WTC11 (cell line): ENCODE results near the gene THEM5. TPM values are rescaled to one million over a fixed set of nuclear protein-coding genes. Genes with fewer than 3 reads are reported as not detected.

Experiments
- ATAC-seq: fragments of 200-7000 bp; cut with Tn5 transposase; 2 replicates; pipeline ENCODE4 v1.10.0; 2021; ENCODE audit warnings: mild to moderate bottlenecking, moderate library complexity
- CTCF ChIA-PET: fragments of 300-600 bp; sonication (Branson Sonifier 250); formaldehyde crosslinking; loops from one replicate; lab custom pipeline; 2021; ENCODE audit warnings: antibody characterized with exemption; lab: Charles Lee
- POLR2A ChIA-PET: fragments of 350-600 bp; sonication (Branson Sonifier 250); formaldehyde crosslinking; loops from one replicate; lab custom pipeline; 2021; ENCODE audit warnings: antibody characterized with exemption; lab: Charles Lee
- DNase-seq: peaks from one replicate; pipeline ENCODE4 v3.0.0; 2021; ENCODE audit warnings: low spot score
- H3K27ac Mint-ChIP-seq: 2 replicates; pipeline ENCODE4 v1.8.0; 2021; ENCODE audit warnings: mixed read lengths
- H3K27me3 Mint-ChIP-seq: 2 replicates; pipeline ENCODE4 v1.8.0; 2021; ENCODE audit warnings: low read depth, mild to moderate bottlenecking, moderate library complexity, mixed read lengths
- H3K36me3 Mint-ChIP-seq: 2 replicates; pipeline ENCODE4 v1.8.0; 2021; ENCODE audit warnings: mixed read lengths
- H3K4me1 Mint-ChIP-seq: 2 replicates; pipeline ENCODE4 v1.8.0; 2022; ENCODE audit warnings: mixed read lengths
- H3K4me3 Mint-ChIP-seq: 2 replicates; pipeline ENCODE4 v1.8.0; 2021; ENCODE audit warnings: mild to moderate bottlenecking, moderate library complexity, mixed read lengths
- H3K9me3 Mint-ChIP-seq: 2 replicates; pipeline ENCODE4 v1.8.0; 2021; ENCODE audit warnings: mixed read lengths
- CBFB ChIP-seq: sonication (generic); formaldehyde crosslinking; IDR thresholded peaks from 2 replicates; pipeline ENCODE4 v1.8.1; 2022; ENCODE audit warnings: mild to moderate bottlenecking, low read depth, missing genetic modification reagents
- CREB1 ChIP-seq: sonication (generic); formaldehyde crosslinking; IDR thresholded peaks from 2 replicates; pipeline ENCODE4 v1.8.0; 2023; ENCODE audit warnings: mild to moderate bottlenecking, missing genetic modification reagents
- EMX1 ChIP-seq: fragments of 250-450 bp; sonication (Bioruptor Pico); IDR thresholded peaks from 2 replicates; pipeline ENCODE4 v1.8.0; 2021; ENCODE audit warnings: mild to moderate bottlenecking
- FOXK1 ChIP-seq: sonication (generic); formaldehyde crosslinking; IDR thresholded peaks from 2 replicates; pipeline ENCODE4 v1.8.0; 2022; ENCODE audit warnings: mild to moderate bottlenecking, moderate library complexity, missing genetic modification reagents
- GABPB1 ChIP-seq: sonication (generic); formaldehyde crosslinking; IDR thresholded peaks from 2 replicates; pipeline ENCODE4 v1.8.1; 2023; ENCODE audit warnings: mild to moderate bottlenecking, missing genetic modification reagents
- GTF2I ChIP-seq: fragments of 250-450 bp; sonication (Bioruptor Pico); conservative IDR thresholded peaks from 2 replicates; pipeline ENCODE4 v1.4.0; 2021; ENCODE audit warnings: mild to moderate bottlenecking
- MXD4 ChIP-seq: fragments of 250-450 bp; sonication (Bioruptor Pico); IDR thresholded peaks from 2 replicates; pipeline ENCODE4 v1.8.0; 2021; ENCODE audit warnings: mild to moderate bottlenecking, moderate library complexity, borderline replicate concordance
- MYBL2 ChIP-seq: sonication (generic); formaldehyde crosslinking; IDR thresholded peaks from 2 replicates; pipeline ENCODE4 v1.8.1; 2023; ENCODE audit warnings: mild to moderate bottlenecking, moderate library complexity, missing genetic modification reagents
- NFATC4 ChIP-seq: fragments of 250-450 bp; sonication (Bioruptor Pico); IDR thresholded peaks from 2 replicates; pipeline ENCODE4 v1.9.0; 2021; ENCODE audit warnings: mild to moderate bottlenecking
- NFE2L1 ChIP-seq: sonication (generic); formaldehyde crosslinking; IDR thresholded peaks from 2 replicates; pipeline ENCODE4 v1.8.1; 2023; ENCODE audit warnings: missing genetic modification reagents
- RELA ChIP-seq: sonication (generic); formaldehyde crosslinking; IDR thresholded peaks from 2 replicates; pipeline ENCODE4 v1.8.1; 2022; ENCODE audit warnings: missing genetic modification reagents, mild to moderate bottlenecking, borderline replicate concordance
- SP1 ChIP-seq: sonication (generic); formaldehyde crosslinking; conservative IDR thresholded peaks from 2 replicates; pipeline ENCODE4 v1.8.1; 2022; ENCODE audit warnings: missing genetic modification reagents
- TEAD1 ChIP-seq: sonication (generic); formaldehyde crosslinking; IDR thresholded peaks from 2 replicates; pipeline ENCODE4 v1.8.0; 2022; ENCODE audit warnings: mild to moderate bottlenecking, missing genetic modification reagents
- TEAD4 ChIP-seq: sonication (generic); formaldehyde crosslinking; IDR thresholded peaks from 2 replicates; pipeline ENCODE4 v1.8.0; 2022; ENCODE audit warnings: mild to moderate bottlenecking, missing genetic modification reagents
- ZBTB21 ChIP-seq: sonication (generic); formaldehyde crosslinking; IDR thresholded peaks from 2 replicates; pipeline ENCODE4 v1.8.1; 2023; ENCODE audit warnings: mild to moderate bottlenecking, missing genetic modification reagents, borderline replicate concordance
- ZNF263 ChIP-seq: sonication (generic); formaldehyde crosslinking; IDR thresholded peaks from 2 replicates; pipeline ENCODE4 v1.8.1; 2022; ENCODE audit warnings: low read depth, mild to moderate bottlenecking, moderate library complexity, missing genetic modification reagents
- ZNF396 ChIP-seq: fragments of 250-450 bp; sonication (Bioruptor Pico); IDR thresholded peaks from 2 replicates; pipeline ENCODE4 v1.8.0; 2021; ENCODE audit warnings: mild to moderate bottlenecking, moderate library complexity, borderline replicate concordance
- ZNF671 ChIP-seq: fragments of 250-450 bp; sonication (Bioruptor Pico); IDR thresholded peaks from 2 replicates; pipeline ENCODE4 v1.8.0; 2021; ENCODE audit warnings: mild to moderate bottlenecking
- total RNA-seq: library from RNA; stranded (reverse); gene quantifications from 3 replicates; pipeline ENCODE4 v1.2.3, GENCODE V29; 2021
- TF ChIP-seq, protein P1 (sequence below): sonication (generic); formaldehyde crosslinking; IDR thresholded peaks from 2 replicates; pipeline ENCODE4 v1.8.1; 2023; ENCODE audit warnings: mild to moderate bottlenecking, missing genetic modification reagents
- TF ChIP-seq, protein P2 (sequence below): sonication (generic); formaldehyde crosslinking; IDR thresholded peaks from 2 replicates; pipeline ENCODE4 v1.8.1; 2023; ENCODE audit warnings: mild to moderate bottlenecking, missing genetic modification reagents, moderate library complexity
- TF ChIP-seq, protein P3 (sequence below): fragments of 250-450 bp; sonication (Bioruptor Pico); IDR thresholded peaks from 2 replicates; pipeline ENCODE4 v1.9.0; 2021; ENCODE audit warnings: moderate library complexity, mild to moderate bottlenecking, inconsistent platforms, borderline replicate concordance
- TF ChIP-seq, protein P4 (sequence below): sonication (generic); formaldehyde crosslinking; IDR thresholded peaks from 2 replicates; pipeline ENCODE4 v1.8.1; 2023; ENCODE audit warnings: mild to moderate bottlenecking, missing genetic modification reagents, borderline replicate concordance
- TF ChIP-seq, protein P5 (sequence below): sonication (generic); formaldehyde crosslinking; IDR thresholded peaks from 2 replicates; pipeline ENCODE4 v1.8.1; 2022; ENCODE audit warnings: missing genetic modification reagents, borderline replicate concordance

THEM5 gene
- total RNA-seq, 1 experiment from 2014 or later: not detected

DNA sequence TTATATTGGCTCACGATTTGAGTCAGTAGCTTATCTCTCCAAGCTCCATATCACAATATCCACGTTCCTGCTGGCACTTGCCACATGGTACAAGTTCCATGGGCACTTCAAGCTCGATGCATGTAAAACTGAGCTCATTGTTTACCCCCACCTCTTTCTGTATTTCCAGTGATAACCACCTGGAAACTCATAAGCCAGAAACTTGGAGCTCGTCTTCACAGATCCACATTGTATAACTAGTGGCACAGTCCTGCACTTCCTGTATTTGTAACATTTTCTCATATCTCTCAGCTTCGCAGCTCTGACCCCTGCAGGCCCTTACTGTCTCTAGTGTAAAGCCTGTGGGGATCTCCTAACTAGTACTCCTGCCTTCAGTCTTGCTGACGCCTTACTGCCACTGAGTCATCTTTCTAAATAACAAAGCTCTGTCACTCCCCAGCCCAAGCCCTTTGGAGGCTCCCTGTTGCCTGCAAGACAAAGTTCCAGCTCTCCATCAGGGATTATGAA lies 7.4 kb downstream of the THEM5 start:
- CTCF ChIA-PET: interaction anchor here (0.7 to 2.6 kb wide), 7 partner anchors 10 to 252 kb away, joined by 3 to 10 read pairs (median 4); partner anchors contain the start of gene MRPL9
- Mint-ChIP-seq H3K4me3 (no peak overlapping the region), H3K9me3 (no peaks in the 10 kb centered on the region), H3K27ac (peak overlapping the region; percentile 11; the same call in 1 of the 2 replicates), H3K4me1 (peaks cover 13% of the 10 kb centered on the region), H3K27me3 (peaks cover 9% of the 10 kb centered on the region), H3K36me3 (peaks cover 3% of the 10 kb centered on the region)
- peak; percentile 90 for ATAC-seq
- POLR2A ChIA-PET: interaction anchor here (1.4 kb wide), 1 partner anchor 9 kb away, joined by 5 read pairs; no protein-coding TSS in a partner anchor
- TF ChIP-seq ZNF671 (CRISPR knock-in tag) (no peak), ZNF396 (CRISPR knock-in tag) (no peak), FOXK1 (CRISPR knock-in tag) (no peak), GABPB1 (CRISPR knock-in tag) (no peak), EMX1 (CRISPR knock-in tag) (no peak), TEAD4 (no peak), MXD4 (CRISPR knock-in tag) (no peak)
- TF ChIP-seq, all 79 proteins: peak for 0
- no peak for DNase-seq

DNA sequence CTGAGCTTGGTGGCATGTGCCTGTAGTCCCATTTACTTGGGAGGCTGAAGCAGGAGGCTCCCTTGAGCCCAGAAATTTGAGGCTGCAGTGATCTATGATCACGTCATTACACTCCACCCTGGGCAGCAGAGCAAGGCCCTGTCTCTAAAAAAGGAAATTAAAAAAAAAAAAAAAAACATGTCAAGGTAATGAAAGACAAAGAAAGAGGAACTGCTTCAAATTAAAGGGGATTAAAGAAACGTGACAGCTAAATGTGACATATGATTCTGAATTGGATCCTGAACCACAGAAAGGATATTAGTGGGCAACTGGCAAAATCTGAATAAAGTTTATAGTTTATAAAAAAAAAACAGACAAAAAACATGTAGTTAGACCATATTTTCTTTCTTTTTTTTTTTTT lies 10.1 kb downstream of the THEM5 start:
- TF ChIP-seq GTF2I (CRISPR knock-in tag) (no peak), CREB1 (CRISPR knock-in tag) (no peak), RELA (CRISPR knock-in tag) (no peak), ZNF263 (CRISPR knock-in tag) (no peak), NFATC4 (no peak)
- TF ChIP-seq, protein P1, sequence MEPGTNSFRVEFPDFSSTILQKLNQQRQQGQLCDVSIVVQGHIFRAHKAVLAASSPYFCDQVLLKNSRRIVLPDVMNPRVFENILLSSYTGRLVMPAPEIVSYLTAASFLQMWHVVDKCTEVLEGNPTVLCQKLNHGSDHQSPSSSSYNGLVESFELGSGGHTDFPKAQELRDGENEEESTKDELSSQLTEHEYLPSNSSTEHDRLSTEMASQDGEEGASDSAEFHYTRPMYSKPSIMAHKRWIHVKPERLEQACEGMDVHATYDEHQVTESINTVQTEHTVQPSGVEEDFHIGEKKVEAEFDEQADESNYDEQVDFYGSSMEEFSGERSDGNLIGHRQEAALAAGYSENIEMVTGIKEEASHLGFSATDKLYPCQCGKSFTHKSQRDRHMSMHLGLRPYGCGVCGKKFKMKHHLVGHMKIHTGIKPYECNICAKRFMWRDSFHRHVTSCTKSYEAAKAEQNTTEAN: no peak
- POLR2A ChIA-PET: interaction anchor here (0.7 kb wide), 1 partner anchor 55 kb away, joined by 5 read pairs; no protein-coding TSS in a partner anchor
- ATAC-seq: no peak
- H3K4me3 Mint-ChIP-seq: no peak overlapping the region
- no peak for DNase-seq
- CTCF ChIA-PET: interaction anchor here (2.0 kb wide), 1 partner anchor 38 kb away, joined by 5 read pairs; no protein-coding TSS in a partner anchor
- H3K36me3 Mint-ChIP-seq: peaks cover 3% of the 10 kb centered on the region
- H3K4me1 Mint-ChIP-seq: peaks cover 23% of the 10 kb centered on the region
- H3K27me3 Mint-ChIP-seq: peaks cover 18% of the 10 kb centered on the region
- H3K9me3 Mint-ChIP-seq: no peaks in the 10 kb centered on the region
- H3K27ac Mint-ChIP-seq: no peak overlapping the region

DNA sequence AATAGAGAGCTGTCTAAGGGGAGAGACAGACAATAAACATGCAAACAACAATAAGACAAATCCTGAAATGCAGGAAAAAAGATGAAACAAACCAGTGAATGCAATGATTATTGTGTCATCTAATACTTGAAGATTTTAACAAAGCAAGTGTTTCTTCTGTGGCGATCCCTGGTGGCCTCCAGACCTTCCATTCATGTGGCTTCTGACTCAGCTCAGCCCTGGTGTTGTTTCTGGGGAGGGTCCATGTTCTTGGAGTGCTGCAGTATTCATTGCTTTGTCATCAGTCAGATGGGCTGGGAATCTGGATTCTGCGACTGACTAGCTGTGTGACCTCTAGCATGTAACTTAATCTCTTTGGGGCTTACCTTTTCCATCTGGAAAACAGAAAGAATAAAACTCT lies 12.4 kb downstream of the THEM5 start:
- no peaks in the 10 kb centered on the region for H3K9me3 Mint-ChIP-seq
- 0 out of 2 replicates have a peak overlapping the region, but pooled peaks have one; percentile 88 for H3K4me3 Mint-ChIP-seq

More for the DNA sequence above, 12.4 kb downstream of the THEM5 start:
- ChIA-PET POLR2A (interaction anchor here (2.1 kb wide), 1 partner anchor 40 kb away, joined by 6 read pairs; no protein-coding TSS in a partner anchor), CTCF (interaction anchor here (1.2 to 2.1 kb wide), 2 partner anchors 11 to 160 kb away, joined by 4 to 17 read pairs; no protein-coding TSS in a partner anchor)
- ATAC-seq (no peak), DNase-seq (no peak)
- Mint-ChIP-seq H3K4me1 (peaks cover 32% of the 10 kb centered on the region), H3K27me3 (peaks cover 36% of the 10 kb centered on the region), H3K27ac (no peak overlapping the region), H3K36me3 (peaks cover 3% of the 10 kb centered on the region)
- TF ChIP-seq, protein P2, sequence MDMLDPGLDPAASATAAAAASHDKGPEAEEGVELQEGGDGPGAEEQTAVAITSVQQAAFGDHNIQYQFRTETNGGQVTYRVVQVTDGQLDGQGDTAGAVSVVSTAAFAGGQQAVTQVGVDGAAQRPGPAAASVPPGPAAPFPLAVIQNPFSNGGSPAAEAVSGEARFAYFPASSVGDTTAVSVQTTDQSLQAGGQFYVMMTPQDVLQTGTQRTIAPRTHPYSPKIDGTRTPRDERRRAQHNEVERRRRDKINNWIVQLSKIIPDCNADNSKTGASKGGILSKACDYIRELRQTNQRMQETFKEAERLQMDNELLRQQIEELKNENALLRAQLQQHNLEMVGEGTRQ: no peak
- TF ChIP-seq GTF2I (CRISPR knock-in tag) (no peak), CBFB (CRISPR knock-in tag) (no peak), ZBTB21 (CRISPR knock-in tag) (no peak), SP1 (no peak), CREB1 (CRISPR knock-in tag) (no peak), NFE2L1 (CRISPR knock-in tag) (no peak), TEAD1 (CRISPR knock-in tag) (no peak), MYBL2 (CRISPR knock-in tag) (no peak)
- TF ChIP-seq, protein P3, sequence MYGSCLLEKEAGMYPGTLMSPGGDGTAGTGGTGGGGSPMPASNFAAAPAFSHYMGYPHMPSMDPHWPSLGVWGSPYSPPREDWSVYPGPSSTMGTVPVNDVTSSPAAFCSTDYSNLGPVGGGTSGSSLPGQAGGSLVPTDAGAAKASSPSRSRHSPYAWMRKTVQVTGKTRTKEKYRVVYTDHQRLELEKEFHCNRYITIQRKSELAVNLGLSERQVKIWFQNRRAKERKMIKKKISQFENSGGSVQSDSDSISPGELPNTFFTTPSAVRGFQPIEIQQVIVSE (CRISPR knock-in tag): no peak
- TF ChIP-seq, protein P4, sequence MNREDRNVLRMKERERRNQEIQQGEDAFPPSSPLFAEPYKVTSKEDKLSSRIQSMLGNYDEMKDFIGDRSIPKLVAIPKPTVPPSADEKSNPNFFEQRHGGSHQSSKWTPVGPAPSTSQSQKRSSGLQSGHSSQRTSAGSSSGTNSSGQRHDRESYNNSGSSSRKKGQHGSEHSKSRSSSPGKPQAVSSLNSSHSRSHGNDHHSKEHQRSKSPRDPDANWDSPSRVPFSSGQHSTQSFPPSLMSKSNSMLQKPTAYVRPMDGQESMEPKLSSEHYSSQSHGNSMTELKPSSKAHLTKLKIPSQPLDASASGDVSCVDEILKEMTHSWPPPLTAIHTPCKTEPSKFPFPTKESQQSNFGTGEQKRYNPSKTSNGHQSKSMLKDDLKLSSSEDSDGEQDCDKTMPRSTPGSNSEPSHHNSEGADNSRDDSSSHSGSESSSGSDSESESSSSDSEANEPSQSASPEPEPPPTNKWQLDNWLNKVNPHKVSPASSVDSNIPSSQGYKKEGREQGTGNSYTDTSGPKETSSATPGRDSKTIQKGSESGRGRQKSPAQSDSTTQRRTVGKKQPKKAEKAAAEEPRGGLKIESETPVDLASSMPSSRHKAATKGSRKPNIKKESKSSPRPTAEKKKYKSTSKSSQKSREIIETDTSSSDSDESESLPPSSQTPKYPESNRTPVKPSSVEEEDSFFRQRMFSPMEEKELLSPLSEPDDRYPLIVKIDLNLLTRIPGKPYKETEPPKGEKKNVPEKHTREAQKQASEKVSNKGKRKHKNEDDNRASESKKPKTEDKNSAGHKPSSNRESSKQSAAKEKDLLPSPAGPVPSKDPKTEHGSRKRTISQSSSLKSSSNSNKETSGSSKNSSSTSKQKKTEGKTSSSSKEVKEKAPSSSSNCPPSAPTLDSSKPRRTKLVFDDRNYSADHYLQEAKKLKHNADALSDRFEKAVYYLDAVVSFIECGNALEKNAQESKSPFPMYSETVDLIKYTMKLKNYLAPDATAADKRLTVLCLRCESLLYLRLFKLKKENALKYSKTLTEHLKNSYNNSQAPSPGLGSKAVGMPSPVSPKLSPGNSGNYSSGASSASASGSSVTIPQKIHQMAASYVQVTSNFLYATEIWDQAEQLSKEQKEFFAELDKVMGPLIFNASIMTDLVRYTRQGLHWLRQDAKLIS (CRISPR knock-in tag): no peak
- TF ChIP-seq, protein P5, sequence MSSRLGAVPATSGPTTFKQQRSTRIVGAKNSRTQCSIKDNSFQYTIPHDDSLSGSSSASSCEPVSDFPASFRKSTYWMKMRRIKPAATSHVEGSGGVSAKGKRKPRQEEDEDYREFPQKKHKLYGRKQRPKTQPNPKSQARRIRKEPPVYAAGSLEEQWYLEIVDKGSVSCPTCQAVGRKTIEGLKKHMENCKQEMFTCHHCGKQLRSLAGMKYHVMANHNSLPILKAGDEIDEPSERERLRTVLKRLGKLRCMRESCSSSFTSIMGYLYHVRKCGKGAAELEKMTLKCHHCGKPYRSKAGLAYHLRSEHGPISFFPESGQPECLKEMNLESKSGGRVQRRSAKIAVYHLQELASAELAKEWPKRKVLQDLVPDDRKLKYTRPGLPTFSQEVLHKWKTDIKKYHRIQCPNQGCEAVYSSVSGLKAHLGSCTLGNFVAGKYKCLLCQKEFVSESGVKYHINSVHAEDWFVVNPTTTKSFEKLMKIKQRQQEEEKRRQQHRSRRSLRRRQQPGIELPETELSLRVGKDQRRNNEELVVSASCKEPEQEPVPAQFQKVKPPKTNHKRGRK: no peak
